ENCODE data around the gene CMBL. TPM values are rescaled to one million over a fixed set of nuclear protein-coding genes. Genes with fewer than 3 reads are reported as not detected.
A peak's percentile ranks its signal among the peaks of the same experiment; 100 is the strongest.

CMBL gene
- total and polyA plus RNA-seq, 2 of the 13 experiments (the other 11 are each of a cell fraction or from before 2014, with no cell fraction given): 11.5 to 17.0 TPM

DNA sequence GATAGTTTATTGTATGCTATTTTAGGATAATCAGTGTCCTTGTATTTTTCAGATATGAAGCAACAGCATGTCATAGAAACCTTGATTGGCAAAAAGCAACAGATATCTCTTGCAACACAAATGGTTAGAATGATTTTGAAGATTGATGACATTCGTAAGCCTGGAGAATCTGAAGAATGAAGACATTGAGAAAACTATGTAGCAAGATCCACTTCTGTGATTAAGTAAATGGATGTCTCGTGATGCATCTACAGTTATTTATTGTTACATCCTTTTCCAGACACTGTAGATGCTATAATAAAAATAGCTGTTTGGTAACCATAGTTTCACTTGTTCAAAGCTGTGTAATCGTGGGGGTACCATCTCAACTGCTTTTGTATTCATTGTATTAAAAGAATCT lies 43.1 kb downstream of the CMBL start:
- intact Hi-C loops (cut with micrococcal nuclease; ENCODE audit: unreplicated experiment): no loop called here
- TF ChIP-seq CEBPB (IDR thresholded peaks at IDR 0.05; ENCODE audit: borderline replicate concordance, low read depth, low read length): 0 out of 2 replicates have a peak, but pooled peaks have one; percentile 7
- no peak for TF ChIP-seq ZNF180 (CRISPR knock-in tag; IDR thresholded peaks at IDR 0.05; ENCODE audit: borderline replicate concordance, low read depth)
- no peak for TF ChIP-seq POGZ (CRISPR knock-in tag; IDR thresholded peaks at IDR 0.05)
- TF ChIP-seq, protein P1, sequence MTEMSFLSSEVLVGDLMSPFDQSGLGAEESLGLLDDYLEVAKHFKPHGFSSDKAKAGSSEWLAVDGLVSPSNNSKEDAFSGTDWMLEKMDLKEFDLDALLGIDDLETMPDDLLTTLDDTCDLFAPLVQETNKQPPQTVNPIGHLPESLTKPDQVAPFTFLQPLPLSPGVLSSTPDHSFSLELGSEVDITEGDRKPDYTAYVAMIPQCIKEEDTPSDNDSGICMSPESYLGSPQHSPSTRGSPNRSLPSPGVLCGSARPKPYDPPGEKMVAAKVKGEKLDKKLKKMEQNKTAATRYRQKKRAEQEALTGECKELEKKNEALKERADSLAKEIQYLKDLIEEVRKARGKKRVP (CRISPR knock-in tag; IDR thresholded peaks at IDR 0.05): no peak
- TF ChIP-seq NKX3-1 (CRISPR knock-in tag; IDR thresholded peaks at IDR 0.05): no peak
- Histone ChIP-seq H3K27ac (ENCODE audit: extremely low read length, insufficient read depth, low read length) (no peak overlapping the region), H3K4me2 (ENCODE audit: low read depth, low read length) (no peak overlapping the region), H3K79me2 (ENCODE audit: insufficient read depth, low read length) (peaks cover 2% of the 10 kb centered on the region), H3K36me3 (replicated peaks in 1 of 2; ENCODE audit: control insufficient read depth in 1 of 2, insufficient read depth in 2 of 2, low read length in 2 of 2) (peaks cover 27 to 57% of the 10 kb centered on the region in 2 experiments), H3K4me1 (ENCODE audit: insufficient read depth, low read length) (peaks cover 12% of the 10 kb centered on the region), H3K27me3 (ENCODE audit: control insufficient read depth in 1 of 2, insufficient read depth in 2 of 2, low read length in 2 of 2) (no peaks in the 10 kb centered on the region), H4K20me1 (ENCODE audit: insufficient read depth, low read length) (peaks cover 4% of the 10 kb centered on the region; the same call in 1 of the 2 replicates), H2AFZ (ENCODE audit: low read length) (no peak overlapping the region), H3K9ac (ENCODE audit: insufficient read depth, low read depth, low read length) (no peak overlapping the region), H3K9me3 (ENCODE audit: low read length) (no peaks in the 10 kb centered on the region), H3K4me3 (replicated peaks in 1 of 3; ENCODE audit: insufficient read depth in 1 of 3, low read depth in 2 of 3, low read length in 3 of 3) (no peak overlapping the region)
- FAIRE-seq: no peak
- ATAC-seq: no peak
- 100% methylated on average over 3 of the region's 3 CpGs for WGBS (ENCODE audit: low lambda C conversion rate)
- ChIA-PET POLR2A (interaction anchor here (1.4 kb wide), 1 partner anchor 14 kb away, joined by 5 read pairs; the partner anchor contains the start of genes ATPSCKMT and CCT5), CTCF (ENCODE audit: low intra/inter-chr PET ratio, low total read pairs) (no interaction called here)
- DNase-seq (ENCODE audit: low spot score): no peak
- no TSS peak for BruUV-seq (replicated peaks)
- in situ Hi-C loops (cut with HindIII; ENCODE audit: extremely low pct_ligation_motif_present, low pct_unique_long_range_greater_than_20kb): no loop called here

GRCh38 chr5:10262995-10263394 lies 44.7 kb downstream of the CMBL start:
- ATAC-seq (no peak; the same call in 2 of the 3 replicates), DNase-seq (ENCODE audit: low spot score) (no peak), FAIRE-seq (no peak)
- Histone ChIP-seq H3K79me2 (ENCODE audit: insufficient read depth, low read length) (peaks cover 2% of the 10 kb centered on the region), H3K4me3 (replicated peaks in 1 of 3; ENCODE audit: insufficient read depth in 1 of 3, low read depth in 2 of 3, low read length in 3 of 3) (no peak overlapping the region), H3K27ac (ENCODE audit: extremely low read length, insufficient read depth, low read length) (no peak overlapping the region), H3K4me1 (ENCODE audit: insufficient read depth, low read length) (peaks cover 28% of the 10 kb centered on the region), H3K36me3 (replicated peaks in 1 of 2; ENCODE audit: control insufficient read depth in 1 of 2, insufficient read depth in 2 of 2, low read length in 2 of 2) (peaks cover 35 to 73% of the 10 kb centered on the region in 2 experiments), H3K9ac (ENCODE audit: insufficient read depth, low read depth, low read length) (no peak overlapping the region), H4K20me1 (ENCODE audit: insufficient read depth, low read length) (peaks cover 4% of the 10 kb centered on the region; the same call in 1 of the 2 replicates), H2AFZ (ENCODE audit: low read length) (no peak overlapping the region), H3K4me2 (ENCODE audit: low read depth, low read length) (no peak overlapping the region), H3K9me3 (ENCODE audit: low read length) (no peaks in the 10 kb centered on the region), H3K27me3 (ENCODE audit: control insufficient read depth in 1 of 2, insufficient read depth in 2 of 2, low read length in 2 of 2) (no peaks in the 10 kb centered on the region)
- intact Hi-C loops (cut with micrococcal nuclease; ENCODE audit: unreplicated experiment) (no loop called here), in situ Hi-C loops (cut with HindIII; ENCODE audit: extremely low pct_ligation_motif_present, low pct_unique_long_range_greater_than_20kb) (no loop called here)
- BruUV-seq (replicated peaks): no TSS peak
- ChIA-PET CTCF (ENCODE audit: low intra/inter-chr PET ratio, low total read pairs) (no interaction called here), POLR2A (no interaction called here)
- WGBS (ENCODE audit: low lambda C conversion rate): 82% methylated on average over 11 of the region's 11 CpGs
- TF ChIP-seq HNF4A (CRISPR knock-in tag; IDR thresholded peaks at IDR 0.05): peak; percentile 36
- no peak for TF ChIP-seq POGZ (CRISPR knock-in tag; IDR thresholded peaks at IDR 0.05)

All from HepG2 (cell line).